Ecto neural progenitor cell (in vitro differentiated cells): ENCODE data around the gene SPAG9.

Experiments used
- DNase-seq: peaks from one replicate; pipeline ENCODE4 v3.0.0-alpha.2; 2018; ENCODE audit warnings: low spot score

Gene SPAG9

GRCh38 chr17:50917418-50917743 is 203.3 kb downstream of the SPAG9 start:
- no peak for DNase-seq

- no peak for DNase-seq
Measured at GRCh38 chr17:50916708-50917417, 203.8 kb downstream of the SPAG9 start.

- no peak for DNase-seq
Measured at GRCh38 chr17:50916026-50916707, 204.5 kb downstream of the SPAG9 start.

GRCh38 chr17:50914505-50915063 is 206.1 kb downstream of the SPAG9 start:
- DNase-seq = no peak

GRCh38 chr17:50913120-50913519 is 207.5 kb downstream of the SPAG9 start:
- DNase-seq = no peak
